IMR-90 (cell line): ENCODE data around the gene IGLL1. TPM values are rescaled to one million over a fixed set of nuclear protein-coding genes. Genes with fewer than 3 reads are reported as not detected.

Experiments
- ATAC-seq: fragments of 200-7000 bp; cut with Tn5 transposase; 2 replicates; pipeline ENCODE4 v1.9.1; 2020; ENCODE audit warnings: low read depth, mild to moderate bottlenecking, moderate library complexity
- BruUV-seq: library from RNA; stranded (reverse); fragments of 400-500 nt; replicated peaks from 2 replicates; lab custom pipeline; 2021; lab: Mats Ljungman, UMichigan
- CTCF ChIA-PET: fragments of 300-600 bp; formaldehyde crosslinking; extraction: SDS; loops from one replicate; lab custom pipeline; 2021; ENCODE audit warnings: antibody characterized with exemption; lab: Yijun Ruan, JAX
- POLR2A ChIA-PET: fragments of 300-600 bp; sonication (Branson Sonifier 250); formaldehyde crosslinking; loops from one replicate; lab custom pipeline; 2022; ENCODE audit warnings: antibody characterized with exemption; ENCODE audit not compliant: unreplicated experiment; lab: Charles Lee
- DNase-seq: peaks from one replicate; pipeline ENCODE4 v3.0.0; 2013
- H2AFZ ChIP-seq: replicated peaks from 2 replicates; pipeline ENCODE3; 2013; ENCODE audit warnings: low read length, mild to moderate bottlenecking; ENCODE audit not compliant: poor library complexity
- H2AK5ac ChIP-seq: 2 replicates; pipeline ENCODE4 v1.6.1; 2013; ENCODE audit warnings: low read depth, low read length, inconsistent platforms
- H2AK9ac ChIP-seq: replicated peaks from 2 replicates; pipeline ENCODE3; 2013; ENCODE audit warnings: mild to moderate bottlenecking, low read depth, low read length, moderate library complexity; ENCODE audit not compliant: poor library complexity
- H2BK120ac ChIP-seq: 2 replicates; pipeline ENCODE4 v1.6.1; 2013; ENCODE audit warnings: low read depth, low read length, inconsistent platforms
- H2BK15ac ChIP-seq: 3 replicates; pipeline ENCODE4 v1.6.1; 2013; ENCODE audit warnings: low read depth, low read length, inconsistent platforms
- H2BK20ac ChIP-seq: 2 replicates; pipeline ENCODE4 v1.6.1; 2013; ENCODE audit warnings: low read depth, mild to moderate bottlenecking, inconsistent platforms, low read length, moderate library complexity
- H2BK5ac ChIP-seq: 2 replicates; pipeline ENCODE4 v1.6.1; 2013; ENCODE audit warnings: mild to moderate bottlenecking, low read depth, low read length, inconsistent platforms; ENCODE audit not compliant: poor library complexity, severe bottlenecking
- H3K14ac ChIP-seq: replicated peaks from 2 replicates; pipeline ENCODE4 v1.6.1; 2013; ENCODE audit warnings: low read depth, low read length, inconsistent platforms
- H3K18ac ChIP-seq: 2 replicates; pipeline ENCODE4 v1.6.1; 2013; ENCODE audit warnings: low read depth, low read length, control low read depth
- H3K23ac ChIP-seq: 2 replicates; pipeline ENCODE4 v1.6.1; 2013; ENCODE audit warnings: low read depth, low read length, inconsistent platforms
- H3K27ac ChIP-seq: 2 replicates; pipeline ENCODE4 v1.5.1; 2013; ENCODE audit warnings: mild to moderate bottlenecking, control low read depth, low read length; ENCODE audit not compliant: insufficient read depth
- H3K27me3 ChIP-seq: 2 replicates; pipeline ENCODE4 v1.6.1; 2013; ENCODE audit warnings: low read length; ENCODE audit not compliant: control insufficient read depth, insufficient read depth
- H3K36me3 ChIP-seq: 2 replicates; pipeline ENCODE4 v1.6.1; 2013; ENCODE audit warnings: low read length, mixed read lengths; ENCODE audit not compliant: control insufficient read depth, insufficient read depth
- H3K4ac ChIP-seq: 2 replicates; pipeline ENCODE4 v1.6.1; 2013; ENCODE audit warnings: low read depth, low read length, inconsistent platforms
- H3K4me1 ChIP-seq: 2 replicates; pipeline ENCODE4 v1.6.1; 2013; ENCODE audit warnings: low read length, mixed read lengths; ENCODE audit not compliant: control insufficient read depth, insufficient read depth
- H3K4me2 ChIP-seq: 2 replicates; pipeline ENCODE4 v1.6.1; 2013; ENCODE audit warnings: low read depth, mild to moderate bottlenecking, control low read depth, low read length, moderate library complexity
- H3K4me3 ChIP-seq: 2 replicates; pipeline ENCODE4 v1.5.1; 2013; ENCODE audit warnings: low read depth, mild to moderate bottlenecking, control low read depth, low read length, moderate library complexity; ENCODE audit not compliant: insufficient read depth
- H3K56ac ChIP-seq: 2 replicates; pipeline ENCODE4 v1.6.1; 2013; ENCODE audit warnings: low read length, inconsistent platforms; ENCODE audit not compliant: insufficient read depth; ENCODE audit errors: extremely low read depth
- H3K79me1 ChIP-seq, 2 experiments: 2 replicates each; pipeline ENCODE4 v1.6.1; 2013; ENCODE audit warnings: low read length in 2 of 2, inconsistent platforms in 1 of 2, low read depth in 1 of 2
- H3K9ac ChIP-seq: 2 replicates; pipeline ENCODE4 v1.6.1; 2013; ENCODE audit warnings: low read depth, low read length, control low read depth
- H3K9me1 ChIP-seq: 2 replicates; pipeline ENCODE4 v1.6.1; 2013; ENCODE audit warnings: low read length, inconsistent platforms; ENCODE audit not compliant: insufficient read depth
- H3K9me3 ChIP-seq: 2 replicates; pipeline ENCODE4 v1.6.1; 2013; ENCODE audit warnings: low read length; ENCODE audit not compliant: control insufficient read depth, insufficient read depth
- H4K20me1 ChIP-seq: 2 replicates; pipeline ENCODE4 v1.6.1; 2013; ENCODE audit warnings: low read length, inconsistent platforms; ENCODE audit not compliant: insufficient read depth
- H4K5ac ChIP-seq: 2 replicates; pipeline ENCODE4 v1.6.1; 2013; ENCODE audit warnings: mild to moderate bottlenecking, low read depth, low read length, control low read depth
- H4K8ac ChIP-seq, 2 experiments: 2 replicates each; pipeline ENCODE4 v1.6.1; 2013; ENCODE audit warnings: low read depth in 2 of 2, low read length in 2 of 2, control low read depth in 1 of 2, inconsistent platforms in 1 of 2
- H4K91ac ChIP-seq: 2 replicates; pipeline ENCODE4 v1.6.1; 2013; ENCODE audit warnings: low read depth, low read length, inconsistent platforms; ENCODE audit not compliant: insufficient read depth
- CHD1 ChIP-seq: IDR thresholded peaks from 2 replicates; pipeline ENCODE4 v1.6.1; 2012; ENCODE audit warnings: low read depth, low read length, improper control_type of control experiment
- FOS ChIP-seq: fragments of 150-350 bp; IDR thresholded peaks from 2 replicates; pipeline ENCODE4 v1.6.1; 2016; ENCODE audit warnings: low read depth, low read length
- MAFK ChIP-seq: IDR thresholded peaks from 2 replicates; pipeline ENCODE4 v1.6.1; 2012; ENCODE audit warnings: low read depth, low read length, improper control_type of control experiment
- MAZ ChIP-seq: IDR thresholded peaks from 2 replicates; pipeline ENCODE4 v1.6.1; 2012; ENCODE audit warnings: low read depth, mild to moderate bottlenecking, low read length, improper control_type of control experiment, moderate library complexity, borderline replicate concordance
- MXI1 ChIP-seq: IDR thresholded peaks from 2 replicates; pipeline ENCODE4 v1.6.1; 2012; ENCODE audit warnings: low read depth, mild to moderate bottlenecking, low read length, moderate library complexity, borderline replicate concordance
- NFE2L2 ChIP-seq: fragments of 150-350 bp; IDR thresholded peaks from 2 replicates; pipeline ENCODE4 v1.6.1; 2016; ENCODE audit warnings: low read depth, mild to moderate bottlenecking, low read length
- POLR2A ChIP-seq: IDR thresholded peaks from 2 replicates; pipeline ENCODE4 v1.6.1; 2012; ENCODE audit warnings: mild to moderate bottlenecking, low read depth, low read length
- RFX5 ChIP-seq: IDR thresholded peaks from 2 replicates; pipeline ENCODE4 v1.8.0; 2012; ENCODE audit warnings: low read depth, mild to moderate bottlenecking, low read length, moderate library complexity
- USF2 ChIP-seq: fragments of 150-350 bp; IDR thresholded peaks from 2 replicates; pipeline ENCODE4 v1.6.1; 2017; ENCODE audit warnings: mild to moderate bottlenecking, antibody characterized with exemption, low read length, low read depth
- WGBS, 2 experiments: methylation state at CpG; one replicate each; pipeline versions ENCODE4 v1.1.5 to v1.1.7; 2013; ENCODE audit warnings: missing lambda C conversion rate in 2 of 2; ENCODE audit not compliant: insufficient read length in 1 of 2; ENCODE audit errors: extremely low coverage in 2 of 2; 5-methylcytosine and 5-hydroxymethylcytosine counted together
- dilution Hi-C: fragments of 300-500 bp; cut with HindIII; formaldehyde crosslinking; loops from one replicate; pipeline ENCODE4 v1.14.3; 2018; ENCODE audit warnings: low sequenced_read_pairs; ENCODE audit not compliant: unreplicated experiment
- in situ Hi-C: fragments of 300-500 bp; cut with MboI; formaldehyde crosslinking; loops from 3 replicates; pipeline ENCODE4 v1.14.3; 2019; ENCODE audit warnings: low sequenced_read_pairs, inconsistent platforms, mixed read lengths
- intact Hi-C: fragments of 100-400 bp; cut with micrococcal nuclease; formaldehyde crosslinking; loops from 2 replicates; pipeline ENCODE4 v1.10.0; 2022
- polyA plus RNA-seq, 3 experiments: library from polyadenylated mRNA; depleted of rRNA; stranded (reverse); fragments of >200 nt; gene quantifications; 2 replicates each; pipeline ENCODE4 v1.2.3, GENCODE V29; 2012; ENCODE audit warnings: low replicate concordance in 1 of 3
- total RNA-seq: library from RNA; depleted of rRNA; stranded (reverse); fragments of >200 nt; gene quantifications from 2 replicates; pipeline ENCODE4 v1.2.3, GENCODE V29; 2012
- TF ChIP-seq, protein P1 (sequence below): conservative IDR thresholded peaks from 2 replicates; pipeline ENCODE4 v1.5.1; 2012; ENCODE audit warnings: mild to moderate bottlenecking, low read depth, low read length, improper control_type of control experiment

Gene IGLL1
- total and polyA plus RNA-seq, 2 of the 4 experiments (the other 2 are of a cell fraction), result not detected

DNA sequence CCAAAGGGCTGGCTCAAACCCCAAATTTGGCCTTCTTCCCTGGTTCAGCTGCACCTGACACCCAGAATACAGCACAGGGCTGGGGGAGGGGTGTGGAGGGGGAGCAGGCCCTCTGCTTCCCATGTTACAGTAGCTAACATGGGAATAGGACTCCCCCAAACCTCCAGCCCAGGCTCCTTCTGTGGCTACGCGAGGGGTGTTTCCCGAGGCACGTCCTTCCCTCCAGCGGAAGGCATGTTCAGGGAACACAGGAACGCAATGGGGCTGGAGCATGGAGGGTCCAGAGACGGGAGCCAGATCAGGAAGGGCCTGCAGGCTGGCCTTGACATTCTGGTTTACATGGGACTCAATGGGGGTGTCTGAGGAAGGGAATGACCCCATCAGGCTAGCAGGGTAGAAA, 11.8 kb upstream of the IGLL1 start:
- in situ Hi-C loops, result loop anchor here (10.0 kb wide), 1 partner anchor 1843 kb away; no protein-coding TSS in a partner anchor

More for the DNA sequence above, 11.8 kb upstream of the IGLL1 start:
- no peaks in the 10 kb centered on the region for H4K20me1 ChIP-seq
- no peak overlapping the region for H4K91ac ChIP-seq
- H2BK5ac ChIP-seq, result no peak overlapping the region
- no peak overlapping the region for H3K4ac ChIP-seq
- H2BK120ac ChIP-seq, result no peak overlapping the region
- no peak overlapping the region for H2AFZ ChIP-seq
- H3K79me1 ChIP-seq, result no peaks in the 10 kb centered on the region
- DNase-seq, result no peak
- TF ChIP-seq NFE2L2, result no peak
- TF ChIP-seq POLR2A, result no peak
- TF ChIP-seq RFX5, result no peak
- no peak for TF ChIP-seq FOS
- no peak for TF ChIP-seq CHD1
- TF ChIP-seq MXI1, result no peak
- no peak for TF ChIP-seq MAZ
- TF ChIP-seq, protein P1, sequence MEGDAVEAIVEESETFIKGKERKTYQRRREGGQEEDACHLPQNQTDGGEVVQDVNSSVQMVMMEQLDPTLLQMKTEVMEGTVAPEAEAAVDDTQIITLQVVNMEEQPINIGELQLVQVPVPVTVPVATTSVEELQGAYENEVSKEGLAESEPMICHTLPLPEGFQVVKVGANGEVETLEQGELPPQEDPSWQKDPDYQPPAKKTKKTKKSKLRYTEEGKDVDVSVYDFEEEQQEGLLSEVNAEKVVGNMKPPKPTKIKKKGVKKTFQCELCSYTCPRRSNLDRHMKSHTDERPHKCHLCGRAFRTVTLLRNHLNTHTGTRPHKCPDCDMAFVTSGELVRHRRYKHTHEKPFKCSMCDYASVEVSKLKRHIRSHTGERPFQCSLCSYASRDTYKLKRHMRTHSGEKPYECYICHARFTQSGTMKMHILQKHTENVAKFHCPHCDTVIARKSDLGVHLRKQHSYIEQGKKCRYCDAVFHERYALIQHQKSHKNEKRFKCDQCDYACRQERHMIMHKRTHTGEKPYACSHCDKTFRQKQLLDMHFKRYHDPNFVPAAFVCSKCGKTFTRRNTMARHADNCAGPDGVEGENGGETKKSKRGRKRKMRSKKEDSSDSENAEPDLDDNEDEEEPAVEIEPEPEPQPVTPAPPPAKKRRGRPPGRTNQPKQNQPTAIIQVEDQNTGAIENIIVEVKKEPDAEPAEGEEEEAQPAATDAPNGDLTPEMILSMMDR, result no peak
- TF ChIP-seq USF2, result no peak
- TF ChIP-seq MAFK, result no peak
- no peak overlapping the region for H3K27ac ChIP-seq
- H2AK5ac ChIP-seq, result no peak overlapping the region
- H3K4me2 ChIP-seq, result no peak overlapping the region
- ChIA-PET CTCF (interaction anchor here (0.6 to 1.5 kb wide), 7 partner anchors 8 to 259 kb away, joined by 3 to 5 read pairs (median 3); no protein-coding TSS in a partner anchor), POLR2A (no interaction called here)
- no peak for ATAC-seq
- dilution Hi-C loops, result no loop called here
- WGBS, 2 experiments, result 93% methylated on average over 5 of the region's 7 CpGs; no CpG with 5 or more reads in 1 of the 2 experiments
- no peak overlapping the region for H3K14ac ChIP-seq
- H3K4me3 ChIP-seq, result no peak overlapping the region
- H3K9me1 ChIP-seq, result no peaks in the 10 kb centered on the region
- H3K56ac ChIP-seq, result no peak overlapping the region
- H3K18ac ChIP-seq, result no peak overlapping the region
- no TSS peak for BruUV-seq
- no peaks in the 10 kb centered on the region; the same call in 1 of the 2 replicates for H3K4me1 ChIP-seq
- no peaks in the 10 kb centered on the region for H3K9me3 ChIP-seq
- no peak overlapping the region for H2BK20ac ChIP-seq
- no peaks in the 10 kb centered on the region for H3K36me3 ChIP-seq
- no peak overlapping the region for H4K8ac ChIP-seq
- no peak overlapping the region for H3K9ac ChIP-seq
- no peak overlapping the region for H4K5ac ChIP-seq
- intact Hi-C loops, result loop anchor here (1.0 to 10.0 kb wide), 3 partner anchors 51 to 627 kb away; no protein-coding TSS in a partner anchor
- no peak overlapping the region for H3K23ac ChIP-seq
- H2BK15ac ChIP-seq, result no peak overlapping the region
- peaks cover 2% of the 10 kb centered on the region for H3K27me3 ChIP-seq
- H2AK9ac ChIP-seq, result no peak overlapping the region
